Ishikawa (cell line): ENCODE results near the gene CORO7.

Experiments used
- CEBPB ChIP-seq: IDR thresholded peaks from 2 replicates; pipeline ENCODE4 v1.6.1; 2012
- CREB1 ChIP-seq: IDR thresholded peaks from 2 replicates; pipeline ENCODE4 v1.6.1; 2012; ENCODE audit warnings: low read depth
- EGR1 ChIP-seq: IDR thresholded peaks from 2 replicates; pipeline ENCODE4 v1.6.1; 2012
- EP300 ChIP-seq: IDR thresholded peaks from 2 replicates; pipeline ENCODE4 v1.6.1; 2012; ENCODE audit warnings: borderline replicate concordance
- FOXM1 ChIP-seq: IDR thresholded peaks from 2 replicates; pipeline ENCODE4 v1.6.1; 2012; ENCODE audit warnings: low read depth, borderline replicate concordance
- MAX ChIP-seq: IDR thresholded peaks from 2 replicates; pipeline ENCODE4 v1.6.1; 2012
- NFIC ChIP-seq: IDR thresholded peaks from 2 replicates; pipeline ENCODE4 v1.6.1; 2012
- RAD21 ChIP-seq: IDR thresholded peaks from 2 replicates; pipeline ENCODE4 v1.6.1; 2012; ENCODE audit warnings: low read depth
- REST ChIP-seq: IDR thresholded peaks from 2 replicates; pipeline ENCODE4 v1.6.1; 2012; ENCODE audit warnings: low read depth, mild to moderate bottlenecking
- TAF1 ChIP-seq: IDR thresholded peaks from 2 replicates; pipeline ENCODE4 v1.6.1; 2012; ENCODE audit warnings: low read depth, mild to moderate bottlenecking
- TCF12 ChIP-seq: IDR thresholded peaks from 2 replicates; pipeline ENCODE4 v1.6.1; 2012; ENCODE audit warnings: low read depth
- TEAD4 ChIP-seq: IDR thresholded peaks from 2 replicates; pipeline ENCODE4 v1.6.1; 2012
- YY1 ChIP-seq: IDR thresholded peaks from 2 replicates; pipeline ENCODE4 v1.6.1; 2012; ENCODE audit warnings: low read depth
- ZBTB7A ChIP-seq: IDR thresholded peaks from 2 replicates; pipeline ENCODE4 v1.6.1; 2012; ENCODE audit warnings: low read depth
- TF ChIP-seq, protein P1 (sequence below): IDR thresholded peaks from 2 replicates; pipeline ENCODE4 v1.6.1; 2012

The CORO7 gene

GRCh38 chr16:4339909-4340308 is 76.5 kb downstream of the CORO7 start:
- TF ChIP-seq TAF1 (no peak), FOXM1 (no peak), NFIC (peak; percentile 78), CREB1 (no peak), RAD21 (peak; percentile 33; the same call in 1 of the 2 replicates)

GRCh38 chr16:4339455-4339854 is 76.9 kb downstream of the CORO7 start:
- TF ChIP-seq YY1, result no peak
- no peak for TF ChIP-seq REST
- TF ChIP-seq FOXM1, result no peak
- TF ChIP-seq, protein P1, sequence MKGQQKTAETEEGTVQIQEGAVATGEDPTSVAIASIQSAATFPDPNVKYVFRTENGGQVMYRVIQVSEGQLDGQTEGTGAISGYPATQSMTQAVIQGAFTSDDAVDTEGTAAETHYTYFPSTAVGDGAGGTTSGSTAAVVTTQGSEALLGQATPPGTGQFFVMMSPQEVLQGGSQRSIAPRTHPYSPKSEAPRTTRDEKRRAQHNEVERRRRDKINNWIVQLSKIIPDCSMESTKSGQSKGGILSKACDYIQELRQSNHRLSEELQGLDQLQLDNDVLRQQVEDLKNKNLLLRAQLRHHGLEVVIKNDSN, result no peak
- TF ChIP-seq TAF1, result no peak
- no peak for TF ChIP-seq ZBTB7A
- no peak for TF ChIP-seq TEAD4
- TF ChIP-seq EP300, result no peak
- TF ChIP-seq NFIC, result no peak
- no peak for TF ChIP-seq EGR1
- TF ChIP-seq RAD21, result no peak
- no peak for TF ChIP-seq CREB1
- no peak for TF ChIP-seq TCF12
- TF ChIP-seq MAX, result no peak
- no peak for TF ChIP-seq CEBPB

DNA sequence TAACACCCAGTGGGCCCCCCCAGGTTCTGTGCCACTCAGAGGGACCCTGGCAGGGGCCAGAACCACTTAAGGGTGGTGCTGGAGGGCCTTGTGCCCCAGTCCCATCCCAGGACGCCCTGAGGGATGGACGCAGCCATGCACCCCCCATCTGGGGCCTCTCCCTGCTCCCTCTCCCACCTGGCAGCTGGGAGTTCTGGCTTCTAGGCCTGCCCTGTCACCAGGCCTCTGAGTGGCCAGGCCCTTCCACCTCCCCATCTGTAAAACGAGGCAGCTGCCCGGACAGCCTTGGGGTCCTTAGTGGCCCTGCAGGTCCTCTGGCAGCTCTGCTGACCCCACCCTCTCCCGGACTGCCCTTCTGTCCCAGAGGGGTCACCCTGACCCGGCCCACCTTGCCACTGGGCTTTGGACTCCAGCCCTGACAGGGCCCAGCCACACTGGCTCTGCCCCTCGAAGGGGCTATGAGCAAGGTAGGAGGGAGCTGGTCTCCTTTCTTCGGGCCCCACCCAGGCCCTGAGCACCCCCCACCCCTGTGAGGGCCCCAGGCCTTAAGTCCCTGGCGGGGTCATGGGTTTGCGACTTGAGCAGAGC is 77.6 kb downstream of the CORO7 start:
- no peak for TF ChIP-seq ZBTB7A
- no peak for TF ChIP-seq TCF12
- TF ChIP-seq EP300, result no peak
- no peak for TF ChIP-seq CREB1
- no peak for TF ChIP-seq FOXM1
- TF ChIP-seq CEBPB, result no peak
- TF ChIP-seq, protein P1, result no peak

- TF ChIP-seq EGR1 (no peak), YY1 (no peak), NFIC (no peak), RAD21 (no peak; the same call in 1 of the 2 replicates), CREB1 (no peak), TEAD4 (no peak), CEBPB (no peak), EP300 (no peak), TAF1 (no peak), REST (no peak), FOXM1 (no peak), TCF12 (no peak), MAX (no peak), ZBTB7A (no peak)
- TF ChIP-seq, protein P1, result no peak
These were observed 78.2 kb downstream of the CORO7 start for GRCh38 chr16:4338125-4338582.

DNA sequence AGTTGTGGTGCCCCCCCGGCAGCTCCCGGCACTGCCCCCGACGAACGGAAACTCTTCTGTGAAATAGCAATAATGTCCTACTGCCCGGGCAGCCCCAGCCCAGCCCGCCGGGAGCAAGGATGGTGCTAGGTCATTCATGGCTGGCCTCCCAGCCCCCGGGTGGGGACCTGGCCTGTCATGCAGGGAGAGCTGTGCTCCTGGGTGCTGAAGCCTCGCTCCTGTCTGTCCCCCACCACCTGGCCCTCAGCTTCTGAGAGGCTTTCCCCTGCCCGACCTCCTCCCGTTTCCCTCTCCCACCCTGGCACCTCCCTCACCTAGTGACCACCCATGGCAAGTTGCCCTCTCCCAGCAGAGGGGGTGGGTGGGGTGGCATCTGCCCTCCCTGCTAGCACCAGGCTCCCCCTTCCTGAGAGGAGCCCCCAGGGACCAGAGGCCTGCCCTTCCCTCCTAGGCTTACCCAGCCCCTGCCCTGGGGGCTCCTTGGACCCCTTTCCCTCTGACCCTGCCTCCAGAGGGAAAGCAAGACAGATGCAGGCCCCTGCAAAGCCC is 78.8 kb downstream of the CORO7 start:
- TF ChIP-seq MAX (no peak), YY1 (no peak), CREB1 (no peak), NFIC (no peak), REST (no peak), EP300 (no peak), FOXM1 (no peak), TCF12 (no peak), EGR1 (no peak), CEBPB (no peak), TEAD4 (no peak), TAF1 (no peak), RAD21 (no peak), ZBTB7A (no peak)
- TF ChIP-seq, protein P1, result no peak
